HG02981 (cell line): ENCODE data around the gene SYNM.
"Not testable (repeated sequence)": the region's sequence is repeated elsewhere in the genome, so short reads cannot be mapped to it uniquely, and the experiment has no call there.

Experiments used
- ATAC-seq: cut with Tn5 transposase; IDR thresholded peaks from one replicate; pipeline ENCODE4 v1.9.1; 2021; ENCODE audit warnings: mild to moderate bottlenecking, moderate library complexity; ENCODE audit not compliant: unreplicated experiment

SYNM gene

GRCh38 chr15:99104788-99105513, at the start of gene SYNM:
TSS of gene SYNM (plus strand) at chr15:99105080. CDS start at chr15:99105200, 120 bp downstream.
- ATAC-seq: peak; percentile 62

GRCh38 chr15:99055555-99056134, 49.2 kb upstream of the SYNM start:
- ATAC-seq: no peak

GRCh38 chr15:99057020-99057419, 47.9 kb upstream of the SYNM start:
- ATAC-seq: no peak

GRCh38 chr15:99057697-99058420, 47.0 kb upstream of the SYNM start:
- ATAC-seq: no peak

GRCh38 chr15:99058421-99058870, 46.4 kb upstream of the SYNM start:
- ATAC-seq: no peak

GRCh38 chr15:99059010-99059981, 45.6 kb upstream of the SYNM start:
- peak; percentile 80 for ATAC-seq

- not testable (repeated sequence) for ATAC-seq
These were observed 44.7 kb upstream of the SYNM start for GRCh38 chr15:99060186-99060585.

GRCh38 chr15:99062226-99062625, 42.7 kb upstream of the SYNM start:
- ATAC-seq: no peak

- no peak for ATAC-seq
These were observed 36.7 kb upstream of the SYNM start for GRCh38 chr15:99068186-99068585.

- ATAC-seq: no peak
These were observed 34.7 kb upstream of the SYNM start for GRCh38 chr15:99070208-99070607.

- no peak for ATAC-seq
These were observed 33.7 kb upstream of the SYNM start for GRCh38 chr15:99071091-99071680.

GRCh38 chr15:99073008-99073717, 31.7 kb upstream of the SYNM start:
- no peak for ATAC-seq

GRCh38 chr15:99074446-99074845, 30.4 kb upstream of the SYNM start:
- no peak for ATAC-seq

- not testable (repeated sequence) for ATAC-seq
These were observed 29.7 kb upstream of the SYNM start for GRCh38 chr15:99075059-99075652.

- no peak for ATAC-seq
These were observed 28.8 kb upstream of the SYNM start for GRCh38 chr15:99076109-99076508.

GRCh38 chr15:99076555-99077308, 28.1 kb upstream of the SYNM start:
- peak; percentile 86 for ATAC-seq

- ATAC-seq: no peak
These were observed 22.1 kb upstream of the SYNM start for GRCh38 chr15:99082798-99083197.

- no peak for ATAC-seq
These were observed 19.9 kb upstream of the SYNM start for GRCh38 chr15:99084965-99085364.
